ENCODE data around the gene KANSL1L. TPM values are rescaled to one million over a fixed set of nuclear protein-coding genes. Genes with fewer than 3 reads are reported as not detected.

Gene KANSL1L
- total RNA-seq, 1 donor from 2014 or later, result 14.2 TPM

GRCh38 chr2:210049831-210050230 lies 121.4 kb downstream of the KANSL1L start:
- DNase-seq (no peak), ATAC-seq (ENCODE audit: low read depth) (no peak)
- Mint-ChIP-seq H3K36me3 (ENCODE audit: low read depth) (peaks cover 12% of the 10 kb centered on the region), H3K9me3 (peaks cover 3% of the 10 kb centered on the region), H3K4me1 (no peaks in the 10 kb centered on the region), H3K27me3 (no peaks in the 10 kb centered on the region), H3K27ac (no peak overlapping the region), H3K4me3 (no peak overlapping the region)
- CTCF ChIA-PET, result no interaction called here
- TF ChIP-seq, protein P1, sequence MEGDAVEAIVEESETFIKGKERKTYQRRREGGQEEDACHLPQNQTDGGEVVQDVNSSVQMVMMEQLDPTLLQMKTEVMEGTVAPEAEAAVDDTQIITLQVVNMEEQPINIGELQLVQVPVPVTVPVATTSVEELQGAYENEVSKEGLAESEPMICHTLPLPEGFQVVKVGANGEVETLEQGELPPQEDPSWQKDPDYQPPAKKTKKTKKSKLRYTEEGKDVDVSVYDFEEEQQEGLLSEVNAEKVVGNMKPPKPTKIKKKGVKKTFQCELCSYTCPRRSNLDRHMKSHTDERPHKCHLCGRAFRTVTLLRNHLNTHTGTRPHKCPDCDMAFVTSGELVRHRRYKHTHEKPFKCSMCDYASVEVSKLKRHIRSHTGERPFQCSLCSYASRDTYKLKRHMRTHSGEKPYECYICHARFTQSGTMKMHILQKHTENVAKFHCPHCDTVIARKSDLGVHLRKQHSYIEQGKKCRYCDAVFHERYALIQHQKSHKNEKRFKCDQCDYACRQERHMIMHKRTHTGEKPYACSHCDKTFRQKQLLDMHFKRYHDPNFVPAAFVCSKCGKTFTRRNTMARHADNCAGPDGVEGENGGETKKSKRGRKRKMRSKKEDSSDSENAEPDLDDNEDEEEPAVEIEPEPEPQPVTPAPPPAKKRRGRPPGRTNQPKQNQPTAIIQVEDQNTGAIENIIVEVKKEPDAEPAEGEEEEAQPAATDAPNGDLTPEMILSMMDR (IDR thresholded peaks at IDR 0.05), result no peak
- intact Hi-C loops (cut with micrococcal nuclease), result no loop called here
- POLR2A ChIA-PET, result no interaction called here

DNA sequence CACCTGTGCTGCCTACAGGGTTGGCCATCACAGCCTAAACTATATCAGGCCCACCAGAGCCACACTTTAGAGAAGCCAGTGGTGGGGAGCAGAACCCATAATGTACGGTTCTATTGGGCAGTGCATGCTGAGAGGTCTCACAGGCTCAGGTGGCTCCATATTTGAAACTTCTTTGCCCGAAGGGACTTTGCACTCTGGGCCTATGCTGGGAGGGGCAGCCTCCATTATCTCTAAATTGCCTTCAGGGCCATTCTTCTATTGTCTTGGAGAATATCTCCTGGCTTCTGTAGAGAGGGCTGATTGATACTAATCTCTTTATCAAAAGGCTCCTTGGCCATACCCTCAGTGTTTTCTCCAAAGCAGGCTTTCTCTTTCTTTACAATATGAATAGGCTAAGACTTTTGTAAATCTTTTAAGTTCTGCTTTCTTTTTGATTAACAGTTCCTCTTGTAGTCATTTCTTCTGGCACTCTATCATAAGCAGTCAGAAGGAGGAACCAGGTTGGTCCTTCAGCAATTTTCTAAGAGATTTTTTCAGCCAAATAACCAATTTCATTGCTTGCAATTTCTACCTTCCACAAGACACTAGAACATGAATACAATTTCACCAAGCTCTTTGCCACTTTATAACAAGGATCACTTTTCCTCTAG lies 124.2 kb downstream of the KANSL1L start:
- intact Hi-C loops (cut with micrococcal nuclease), result no loop called here
- Mint-ChIP-seq H3K27ac (no peak overlapping the region), H3K9me3 (no peaks in the 10 kb centered on the region), H3K4me1 (no peaks in the 10 kb centered on the region), H3K4me3 (no peak overlapping the region), H3K36me3 (ENCODE audit: low read depth) (peaks cover 21% of the 10 kb centered on the region), H3K27me3 (no peaks in the 10 kb centered on the region)
- POLR2A ChIA-PET, result no interaction called here
- ATAC-seq (ENCODE audit: low read depth) (no peak), DNase-seq (no peak)
- TF ChIP-seq, protein P1 (IDR thresholded peaks at IDR 0.05), result no peak
- CTCF ChIA-PET, result no interaction called here

DNA sequence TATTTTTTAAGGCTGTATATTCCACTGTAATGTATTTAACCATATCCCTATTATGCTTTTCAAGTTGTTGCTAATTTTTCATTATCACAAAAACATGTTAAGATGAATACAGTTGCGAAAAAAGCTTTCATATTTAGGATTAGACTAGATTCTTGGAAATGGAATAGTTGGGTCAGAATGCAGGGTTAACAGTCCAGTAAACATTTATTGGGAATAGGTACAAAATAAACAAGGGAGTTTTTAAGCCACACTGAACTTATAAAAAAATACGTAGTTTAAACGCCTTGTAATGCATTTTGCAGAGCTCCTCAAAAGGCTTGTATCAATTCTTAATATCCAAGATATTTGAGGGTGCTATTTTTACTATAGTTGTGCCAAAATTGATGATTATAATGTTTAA lies 133.1 kb downstream of the KANSL1L start:
- Mint-ChIP-seq H3K4me1 (no peaks in the 10 kb centered on the region), H3K36me3 (ENCODE audit: low read depth) (peaks cover 16% of the 10 kb centered on the region), H3K4me3 (no peak overlapping the region), H3K27me3 (no peaks in the 10 kb centered on the region), H3K27ac (no peak overlapping the region), H3K9me3 (peaks cover 2% of the 10 kb centered on the region)
- no peak for ATAC-seq (ENCODE audit: low read depth)
- intact Hi-C loops (cut with micrococcal nuclease), result no loop called here
- no peak for DNase-seq
- ChIA-PET POLR2A (no interaction called here), CTCF (no interaction called here)
- TF ChIP-seq, protein P1 (IDR thresholded peaks at IDR 0.05), result no peak

GRCh38 chr2:210035679-210036078 lies 135.5 kb downstream of the KANSL1L start:
- Mint-ChIP-seq H3K27ac (no peak overlapping the region), H3K27me3 (no peaks in the 10 kb centered on the region), H3K36me3 (ENCODE audit: low read depth) (peaks cover 5% of the 10 kb centered on the region), H3K4me1 (no peaks in the 10 kb centered on the region), H3K9me3 (peaks cover 2% of the 10 kb centered on the region), H3K4me3 (no peak overlapping the region)
- POLR2A ChIA-PET, result no interaction called here
- DNase-seq, result no peak
- intact Hi-C loops (cut with micrococcal nuclease), result no loop called here
- ATAC-seq (ENCODE audit: low read depth), result no peak
- TF ChIP-seq, protein P1 (IDR thresholded peaks at IDR 0.05), result no peak
- CTCF ChIA-PET, result no interaction called here

DNA sequence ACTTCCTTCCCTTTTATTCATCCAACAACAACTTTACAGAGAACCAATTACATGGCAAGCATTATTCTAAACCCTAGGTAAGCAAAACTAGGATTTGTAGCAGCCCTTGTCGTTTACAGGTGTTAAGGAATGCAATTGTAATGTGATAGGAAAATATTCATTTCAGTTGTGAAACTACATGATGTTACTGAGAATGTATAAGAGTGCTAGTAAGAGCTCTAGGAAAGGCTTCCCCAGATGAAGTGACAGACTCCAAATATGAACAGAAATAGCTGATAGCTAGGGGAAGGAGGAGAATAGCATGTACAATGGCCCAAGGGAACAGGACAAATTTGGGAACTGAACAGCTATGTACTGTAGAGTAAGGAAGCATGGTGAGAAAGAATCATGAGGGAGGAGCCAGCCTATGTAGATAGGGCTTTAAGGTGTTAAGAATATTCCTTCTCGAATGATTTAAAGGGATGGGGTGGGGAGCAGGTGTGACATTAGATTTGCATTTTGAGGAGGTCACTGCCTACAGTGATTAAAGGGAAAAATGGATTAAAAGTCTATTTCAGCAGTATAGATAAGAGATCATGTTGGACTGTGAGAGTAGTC lies 137.0 kb downstream of the KANSL1L start:
- TF ChIP-seq, protein P1 (IDR thresholded peaks at IDR 0.05), result no peak
- Mint-ChIP-seq H3K9me3 (peaks cover 2% of the 10 kb centered on the region), H3K4me1 (no peaks in the 10 kb centered on the region), H3K4me3 (no peak overlapping the region), H3K36me3 (ENCODE audit: low read depth) (peaks cover 5% of the 10 kb centered on the region), H3K27me3 (no peaks in the 10 kb centered on the region), H3K27ac (no peak overlapping the region)
- CTCF ChIA-PET, result no interaction called here
- intact Hi-C loops (cut with micrococcal nuclease), result no loop called here
- DNase-seq (no peak), ATAC-seq (ENCODE audit: low read depth) (no peak)
- POLR2A ChIA-PET, result no interaction called here

Data from activated B cell treated with CpG ODN at 0.5 μM for 24 hours (primary cell).